ENCODE results near the gene ASIC4. TPM values are rescaled to one million over a fixed set of nuclear protein-coding genes. Genes with fewer than 3 reads are reported as not detected.

Gene ASIC4
- total RNA-seq, 1 donor from 2014 or later, result 0.26 TPM

DNA sequence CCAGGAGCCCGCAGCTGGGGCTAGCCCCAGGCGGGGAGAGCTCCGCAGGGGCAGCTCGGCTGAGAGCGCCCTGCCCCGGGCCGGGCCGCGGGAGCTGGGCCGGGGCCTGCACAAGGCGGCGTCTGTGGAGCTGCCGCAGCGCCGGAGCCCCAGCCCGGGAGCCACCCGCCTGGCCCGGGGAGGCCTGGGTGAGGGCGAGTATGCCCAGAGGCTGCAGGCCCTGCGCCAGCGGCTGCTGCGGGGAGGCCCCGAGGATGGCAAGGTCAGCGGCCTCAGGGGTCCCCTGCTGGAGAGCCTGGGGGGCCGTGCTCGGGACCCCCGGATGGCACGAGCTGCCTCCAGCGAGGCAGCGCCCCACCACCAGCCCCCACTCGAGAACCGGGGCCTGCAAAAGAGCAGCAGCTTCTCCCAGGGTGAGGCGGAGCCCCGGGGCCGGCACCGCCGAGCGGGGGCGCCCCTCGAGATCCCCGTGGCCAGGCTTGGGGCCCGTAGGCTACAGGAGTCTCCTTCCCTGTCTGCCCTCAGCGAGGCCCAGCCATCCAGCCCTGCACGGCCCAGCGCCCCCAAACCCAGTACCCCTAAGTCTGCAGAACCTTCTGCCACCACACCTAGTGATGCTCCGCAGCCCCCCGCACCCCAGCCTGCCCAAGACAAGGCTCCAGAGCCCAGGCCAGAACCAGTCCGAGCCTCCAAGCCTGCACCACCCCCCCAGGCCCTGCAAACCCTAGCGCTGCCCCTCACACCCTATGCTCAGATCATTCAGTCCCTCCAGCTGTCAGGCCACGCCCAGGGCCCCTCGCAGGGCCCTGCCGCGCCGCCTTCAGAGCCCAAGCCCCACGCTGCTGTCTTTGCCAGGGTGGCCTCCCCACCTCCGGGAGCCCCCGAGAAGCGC lies 30.6 kb upstream of the ASIC4 start:
- peak overlapping the region; percentile 62 for H3K4me3 Mint-ChIP-seq
- H3K27me3 ChIP-seq, result peaks cover 71% of the 10 kb centered on the region
- no peak overlapping the region for H3K27ac Mint-ChIP-seq
- H3K27me3 Mint-ChIP-seq (ENCODE audit: insufficient read depth, low read depth), result peaks cover 37% of the 10 kb centered on the region
- no peaks in the 10 kb centered on the region for H3K9me3 ChIP-seq (ENCODE audit: low read depth)
- peaks cover 27% of the 10 kb centered on the region for H3K4me1 ChIP-seq
- no peaks in the 10 kb centered on the region for H3K79me2 ChIP-seq (ENCODE audit: low read depth)
- peaks cover 18% of the 10 kb centered on the region for H3F3A ChIP-seq (ENCODE audit: low read depth)
- TF ChIP-seq, protein P1, sequence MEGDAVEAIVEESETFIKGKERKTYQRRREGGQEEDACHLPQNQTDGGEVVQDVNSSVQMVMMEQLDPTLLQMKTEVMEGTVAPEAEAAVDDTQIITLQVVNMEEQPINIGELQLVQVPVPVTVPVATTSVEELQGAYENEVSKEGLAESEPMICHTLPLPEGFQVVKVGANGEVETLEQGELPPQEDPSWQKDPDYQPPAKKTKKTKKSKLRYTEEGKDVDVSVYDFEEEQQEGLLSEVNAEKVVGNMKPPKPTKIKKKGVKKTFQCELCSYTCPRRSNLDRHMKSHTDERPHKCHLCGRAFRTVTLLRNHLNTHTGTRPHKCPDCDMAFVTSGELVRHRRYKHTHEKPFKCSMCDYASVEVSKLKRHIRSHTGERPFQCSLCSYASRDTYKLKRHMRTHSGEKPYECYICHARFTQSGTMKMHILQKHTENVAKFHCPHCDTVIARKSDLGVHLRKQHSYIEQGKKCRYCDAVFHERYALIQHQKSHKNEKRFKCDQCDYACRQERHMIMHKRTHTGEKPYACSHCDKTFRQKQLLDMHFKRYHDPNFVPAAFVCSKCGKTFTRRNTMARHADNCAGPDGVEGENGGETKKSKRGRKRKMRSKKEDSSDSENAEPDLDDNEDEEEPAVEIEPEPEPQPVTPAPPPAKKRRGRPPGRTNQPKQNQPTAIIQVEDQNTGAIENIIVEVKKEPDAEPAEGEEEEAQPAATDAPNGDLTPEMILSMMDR (IDR thresholded peaks at IDR 0.05), result no peak
- TF ChIP-seq EZH2phosphoT487 (IDR thresholded peaks at IDR 0.05) (no peak), EZH2 (IDR thresholded peaks at IDR 0.05) (no peak)
- peaks cover 41% of the 10 kb centered on the region for H4K20me1 ChIP-seq (ENCODE audit: low read depth)
- H3K4me2 ChIP-seq, result peak overlapping the region; percentile 87
- DNase-seq (ENCODE audit: low spot score), result peak; percentile 26
- peaks cover 3% of the 10 kb centered on the region for H3K36me3 Mint-ChIP-seq
- H3K9ac ChIP-seq, result no peak overlapping the region
- H3K4me1 Mint-ChIP-seq, result peaks cover 31% of the 10 kb centered on the region
- no peak overlapping the region for H2AFZ ChIP-seq (replicated peaks)
- H3K9me3 Mint-ChIP-seq, result no peaks in the 10 kb centered on the region
- no peaks in the 10 kb centered on the region for H3K36me3 ChIP-seq
- H3K27ac ChIP-seq, result no peak overlapping the region
- H3K4me3 ChIP-seq, result peak overlapping the region; percentile 35

DNA sequence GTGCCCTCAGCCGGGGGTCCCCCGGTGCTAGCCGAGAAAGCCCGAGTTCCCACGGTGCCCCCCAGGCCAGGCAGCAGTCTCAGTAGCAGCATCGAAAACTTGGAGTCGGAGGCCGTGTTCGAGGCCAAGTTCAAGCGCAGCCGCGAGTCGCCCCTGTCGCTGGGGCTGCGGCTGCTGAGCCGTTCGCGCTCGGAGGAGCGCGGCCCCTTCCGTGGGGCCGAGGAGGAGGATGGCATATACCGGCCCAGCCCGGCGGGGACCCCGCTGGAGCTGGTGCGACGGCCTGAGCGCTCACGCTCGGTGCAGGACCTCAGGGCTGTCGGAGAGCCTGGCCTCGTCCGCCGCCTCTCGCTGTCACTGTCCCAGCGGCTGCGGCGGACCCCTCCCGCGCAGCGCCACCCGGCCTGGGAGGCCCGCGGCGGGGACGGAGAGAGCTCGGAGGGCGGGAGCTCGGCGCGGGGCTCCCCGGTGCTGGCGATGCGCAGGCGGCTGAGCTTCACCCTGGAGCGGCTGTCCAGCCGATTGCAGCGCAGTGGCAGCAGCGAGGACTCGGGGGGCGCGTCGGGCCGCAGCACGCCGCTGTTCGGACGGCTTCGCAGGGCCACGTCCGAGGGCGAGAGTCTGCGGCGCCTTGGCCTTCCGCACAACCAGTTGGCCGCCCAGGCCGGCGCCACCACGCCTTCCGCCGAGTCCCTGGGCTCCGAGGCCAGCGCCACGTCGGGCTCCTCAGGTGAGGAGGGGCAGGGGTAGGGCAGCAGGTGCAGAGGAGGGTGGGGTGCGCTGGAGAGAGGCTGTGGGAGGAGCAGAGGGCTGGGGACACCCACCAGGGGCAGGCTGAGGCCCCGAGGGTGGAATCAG lies 29.7 kb upstream of the ASIC4 start:
- Mint-ChIP-seq H3K4me3 (peak overlapping the region; percentile 62), H3K9me3 (no peaks in the 10 kb centered on the region), H3K4me1 (peaks cover 31% of the 10 kb centered on the region), H3K36me3 (peaks cover 3% of the 10 kb centered on the region), H3K27ac (no peak overlapping the region), H3K27me3 (ENCODE audit: insufficient read depth, low read depth) (peaks cover 37% of the 10 kb centered on the region)
- Histone ChIP-seq H3K9ac (no peak overlapping the region), H3K4me1 (peaks cover 27% of the 10 kb centered on the region), H3K9me3 (ENCODE audit: low read depth) (no peaks in the 10 kb centered on the region), H3K27ac (no peak overlapping the region), H3K27me3 (peaks cover 71% of the 10 kb centered on the region), H3K79me2 (ENCODE audit: low read depth) (no peaks in the 10 kb centered on the region), H2AFZ (replicated peaks) (no peak overlapping the region), H3K36me3 (no peaks in the 10 kb centered on the region), H3K4me2 (peak overlapping the region; percentile 87), H3F3A (ENCODE audit: low read depth) (peaks cover 18% of the 10 kb centered on the region), H4K20me1 (ENCODE audit: low read depth) (peaks cover 41% of the 10 kb centered on the region), H3K4me3 (peak overlapping the region; percentile 35)
- TF ChIP-seq EZH2 (IDR thresholded peaks at IDR 0.05), result peak; percentile 99
- peak; percentile 96 for TF ChIP-seq EZH2phosphoT487 (IDR thresholded peaks at IDR 0.05)
- TF ChIP-seq, protein P1 (IDR thresholded peaks at IDR 0.05), result no peak
- peak; percentile 63 for DNase-seq (ENCODE audit: low spot score)

DNA sequence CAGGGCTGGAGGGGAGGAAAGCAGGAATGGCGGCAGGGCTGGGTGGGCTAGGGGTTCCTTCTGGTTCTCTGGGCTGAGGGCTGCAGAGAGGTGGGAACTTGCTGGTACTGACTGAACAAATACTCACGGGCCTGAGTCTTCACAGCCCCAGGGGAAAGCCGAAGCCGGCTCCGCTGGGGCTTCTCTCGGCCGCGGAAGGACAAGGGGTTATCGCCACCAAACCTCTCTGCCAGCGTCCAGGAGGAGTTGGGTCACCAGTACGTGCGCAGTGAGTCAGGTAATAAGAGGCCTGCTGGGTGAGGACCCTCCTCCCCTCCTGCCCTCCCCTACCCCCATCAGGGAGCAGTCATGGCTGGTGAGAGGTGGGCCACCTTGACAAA lies 29.1 kb upstream of the ASIC4 start:
- TF ChIP-seq EZH2phosphoT487 (IDR thresholded peaks at IDR 0.05) (no peak), EZH2 (IDR thresholded peaks at IDR 0.05) (no peak)
- TF ChIP-seq, protein P1 (IDR thresholded peaks at IDR 0.05), result no peak
- peaks cover 41% of the 10 kb centered on the region for H4K20me1 ChIP-seq (ENCODE audit: low read depth)
- no peak overlapping the region for H3K9ac ChIP-seq
- H3K27me3 ChIP-seq, result peaks cover 71% of the 10 kb centered on the region
- H3K9me3 Mint-ChIP-seq, result no peaks in the 10 kb centered on the region
- peaks cover 31% of the 10 kb centered on the region for H3K4me1 Mint-ChIP-seq
- peaks cover 3% of the 10 kb centered on the region for H3K36me3 Mint-ChIP-seq
- peaks cover 37% of the 10 kb centered on the region for H3K27me3 Mint-ChIP-seq (ENCODE audit: insufficient read depth, low read depth)
- peaks cover 27% of the 10 kb centered on the region for H3K4me1 ChIP-seq
- no peak overlapping the region for H3K27ac ChIP-seq
- H3K4me2 ChIP-seq, result peak overlapping the region; percentile 87
- DNase-seq (ENCODE audit: low spot score), result no peak
- no peak overlapping the region for H3K4me3 Mint-ChIP-seq
- H3K9me3 ChIP-seq (ENCODE audit: low read depth), result no peaks in the 10 kb centered on the region
- H3F3A ChIP-seq (ENCODE audit: low read depth), result peaks cover 18% of the 10 kb centered on the region
- no peak overlapping the region for H2AFZ ChIP-seq (replicated peaks)
- no peaks in the 10 kb centered on the region for H3K79me2 ChIP-seq (ENCODE audit: low read depth)
- no peaks in the 10 kb centered on the region for H3K36me3 ChIP-seq
- H3K4me3 ChIP-seq, result no peak overlapping the region
- H3K27ac Mint-ChIP-seq, result no peak overlapping the region

Data from neural progenitor cell (in vitro differentiated cells).